ENCODE results near the gene ASTN2.

DNA sequence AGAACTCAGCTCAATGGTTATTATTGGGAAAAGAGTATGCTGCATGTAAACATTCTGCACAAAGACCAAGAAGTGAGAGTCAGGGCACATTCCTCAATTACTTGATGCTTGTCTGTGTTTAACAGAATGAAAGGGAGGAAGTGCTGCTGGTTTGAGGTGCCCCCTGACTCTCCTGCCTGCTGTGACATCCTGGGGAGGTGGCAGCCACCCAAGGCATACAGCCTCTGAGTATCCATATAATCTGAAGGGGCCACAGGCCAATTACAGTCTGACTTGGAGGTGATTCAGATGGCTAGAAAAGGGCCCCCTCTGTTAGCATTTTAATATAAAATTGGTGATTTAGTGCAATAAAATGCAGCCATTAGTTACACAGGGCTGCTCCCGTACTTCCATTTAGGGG lies 313.8 kb downstream of the ASTN2 start:
- TF ChIP-seq, protein P1, sequence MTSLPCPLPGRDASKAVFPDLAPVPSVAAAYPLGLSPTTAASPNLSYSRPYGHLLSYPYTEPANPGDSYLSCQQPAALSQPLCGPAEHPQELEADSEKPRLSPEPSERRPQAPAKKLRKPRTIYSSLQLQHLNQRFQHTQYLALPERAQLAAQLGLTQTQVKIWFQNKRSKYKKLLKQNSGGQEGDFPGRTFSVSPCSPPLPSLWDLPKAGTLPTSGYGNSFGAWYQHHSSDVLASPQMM (CRISPR knock-in tag; IDR thresholded peaks at IDR 0.05), result no peak
- TF ChIP-seq, protein P2, sequence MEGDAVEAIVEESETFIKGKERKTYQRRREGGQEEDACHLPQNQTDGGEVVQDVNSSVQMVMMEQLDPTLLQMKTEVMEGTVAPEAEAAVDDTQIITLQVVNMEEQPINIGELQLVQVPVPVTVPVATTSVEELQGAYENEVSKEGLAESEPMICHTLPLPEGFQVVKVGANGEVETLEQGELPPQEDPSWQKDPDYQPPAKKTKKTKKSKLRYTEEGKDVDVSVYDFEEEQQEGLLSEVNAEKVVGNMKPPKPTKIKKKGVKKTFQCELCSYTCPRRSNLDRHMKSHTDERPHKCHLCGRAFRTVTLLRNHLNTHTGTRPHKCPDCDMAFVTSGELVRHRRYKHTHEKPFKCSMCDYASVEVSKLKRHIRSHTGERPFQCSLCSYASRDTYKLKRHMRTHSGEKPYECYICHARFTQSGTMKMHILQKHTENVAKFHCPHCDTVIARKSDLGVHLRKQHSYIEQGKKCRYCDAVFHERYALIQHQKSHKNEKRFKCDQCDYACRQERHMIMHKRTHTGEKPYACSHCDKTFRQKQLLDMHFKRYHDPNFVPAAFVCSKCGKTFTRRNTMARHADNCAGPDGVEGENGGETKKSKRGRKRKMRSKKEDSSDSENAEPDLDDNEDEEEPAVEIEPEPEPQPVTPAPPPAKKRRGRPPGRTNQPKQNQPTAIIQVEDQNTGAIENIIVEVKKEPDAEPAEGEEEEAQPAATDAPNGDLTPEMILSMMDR (IDR thresholded peaks at IDR 0.05 in 2 of 3, conservative IDR thresholded peaks at IDR 0.05 in 1 of 3; ENCODE audit: insufficient read depth in 2 of 3, low read depth in 1 of 3, low read length in 3 of 3), result no peak
- TF ChIP-seq FOXM1 (IDR thresholded peaks at IDR 0.05; ENCODE audit: low read depth), result no peak
- TF ChIP-seq FOXM1 (CRISPR knock-in tag; IDR thresholded peaks at IDR 0.05; ENCODE audit: low read depth), result no peak
- TF ChIP-seq ELF1 (tag; IDR thresholded peaks at IDR 0.05), result no peak
- TF ChIP-seq, protein P3, sequence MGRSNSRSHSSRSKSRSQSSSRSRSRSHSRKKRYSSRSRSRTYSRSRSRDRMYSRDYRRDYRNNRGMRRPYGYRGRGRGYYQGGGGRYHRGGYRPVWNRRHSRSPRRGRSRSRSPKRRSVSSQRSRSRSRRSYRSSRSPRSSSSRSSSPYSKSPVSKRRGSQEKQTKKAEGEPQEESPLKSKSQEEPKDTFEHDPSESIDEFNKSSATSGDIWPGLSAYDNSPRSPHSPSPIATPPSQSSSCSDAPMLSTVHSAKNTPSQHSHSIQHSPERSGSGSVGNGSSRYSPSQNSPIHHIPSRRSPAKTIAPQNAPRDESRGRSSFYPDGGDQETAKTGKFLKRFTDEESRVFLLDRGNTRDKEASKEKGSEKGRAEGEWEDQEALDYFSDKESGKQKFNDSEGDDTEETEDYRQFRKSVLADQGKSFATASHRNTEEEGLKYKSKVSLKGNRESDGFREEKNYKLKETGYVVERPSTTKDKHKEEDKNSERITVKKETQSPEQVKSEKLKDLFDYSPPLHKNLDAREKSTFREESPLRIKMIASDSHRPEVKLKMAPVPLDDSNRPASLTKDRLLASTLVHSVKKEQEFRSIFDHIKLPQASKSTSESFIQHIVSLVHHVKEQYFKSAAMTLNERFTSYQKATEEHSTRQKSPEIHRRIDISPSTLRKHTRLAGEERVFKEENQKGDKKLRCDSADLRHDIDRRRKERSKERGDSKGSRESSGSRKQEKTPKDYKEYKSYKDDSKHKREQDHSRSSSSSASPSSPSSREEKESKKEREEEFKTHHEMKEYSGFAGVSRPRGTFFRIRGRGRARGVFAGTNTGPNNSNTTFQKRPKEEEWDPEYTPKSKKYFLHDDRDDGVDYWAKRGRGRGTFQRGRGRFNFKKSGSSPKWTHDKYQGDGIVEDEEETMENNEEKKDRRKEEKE (IDR thresholded peaks at IDR 0.05; ENCODE audit: borderline replicate concordance in 1 of 2, control insufficient read depth in 1 of 2, low read depth in 2 of 2, low read length in 1 of 2), result no peak
- no peak for TF ChIP-seq SMARCB1 (IDR thresholded peaks at IDR 0.05; ENCODE audit: insufficient read length, low read depth)
- TF ChIP-seq, protein P4, sequence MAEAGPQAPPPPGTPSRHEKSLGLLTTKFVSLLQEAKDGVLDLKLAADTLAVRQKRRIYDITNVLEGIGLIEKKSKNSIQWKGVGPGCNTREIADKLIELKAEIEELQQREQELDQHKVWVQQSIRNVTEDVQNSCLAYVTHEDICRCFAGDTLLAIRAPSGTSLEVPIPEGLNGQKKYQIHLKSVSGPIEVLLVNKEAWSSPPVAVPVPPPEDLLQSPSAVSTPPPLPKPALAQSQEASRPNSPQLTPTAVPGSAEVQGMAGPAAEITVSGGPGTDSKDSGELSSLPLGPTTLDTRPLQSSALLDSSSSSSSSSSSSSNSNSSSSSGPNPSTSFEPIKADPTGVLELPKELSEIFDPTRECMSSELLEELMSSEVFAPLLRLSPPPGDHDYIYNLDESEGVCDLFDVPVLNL (CRISPR knock-in tag; IDR thresholded peaks at IDR 0.05; ENCODE audit: low read depth), result no peak
- no peak for TF ChIP-seq EP300 (IDR thresholded peaks at IDR 0.05; ENCODE audit: low read length)

Data from K562 (cell line).